ENCODE data around the gene NAT16. TPM values are rescaled to one million over a fixed set of nuclear protein-coding genes. Genes with fewer than 3 reads are reported as not detected.

NAT16 gene
- 0.15 to 0.20 TPM (median 0.15 TPM) in 5 replicates for total RNA-seq (2022; extraction: Qiagen RNA extraction)

DNA sequence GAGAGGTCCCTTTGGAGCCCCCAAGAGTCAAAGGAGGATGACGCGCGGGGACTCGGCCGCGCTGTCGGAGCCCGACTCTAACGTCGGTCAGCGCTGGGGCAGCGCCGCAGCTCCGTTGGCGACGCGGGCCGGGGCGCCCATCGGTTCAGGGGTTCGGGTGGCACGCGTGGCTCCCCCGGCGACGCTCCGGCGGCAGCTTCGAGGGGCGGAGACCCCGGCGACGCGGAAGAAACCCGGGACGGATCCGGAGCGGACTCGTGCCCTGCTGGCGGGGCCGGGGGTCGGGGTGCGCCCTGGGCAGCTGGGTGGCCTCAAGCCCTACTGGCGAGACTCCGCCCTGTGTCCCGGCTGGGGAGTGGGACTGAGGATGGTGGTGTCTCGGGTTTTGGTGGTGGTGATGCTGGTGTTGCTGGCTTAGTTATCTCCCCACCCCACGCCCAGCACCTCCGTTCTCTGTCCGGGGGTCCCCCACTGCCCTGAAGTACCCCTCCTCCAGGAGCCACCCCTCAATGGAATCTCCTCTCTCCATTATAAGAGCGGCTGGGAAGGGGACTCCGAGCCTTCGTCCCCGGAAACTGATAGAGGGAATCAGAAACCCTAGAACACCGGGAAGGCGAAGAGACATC lies at the start of gene NAT16:
TSS of gene NAT16 (minus strand) at position 164 of the 626 bp plus-strand sequence. CDS start 5,486 bp downstream, outside the sequence.

DNA sequence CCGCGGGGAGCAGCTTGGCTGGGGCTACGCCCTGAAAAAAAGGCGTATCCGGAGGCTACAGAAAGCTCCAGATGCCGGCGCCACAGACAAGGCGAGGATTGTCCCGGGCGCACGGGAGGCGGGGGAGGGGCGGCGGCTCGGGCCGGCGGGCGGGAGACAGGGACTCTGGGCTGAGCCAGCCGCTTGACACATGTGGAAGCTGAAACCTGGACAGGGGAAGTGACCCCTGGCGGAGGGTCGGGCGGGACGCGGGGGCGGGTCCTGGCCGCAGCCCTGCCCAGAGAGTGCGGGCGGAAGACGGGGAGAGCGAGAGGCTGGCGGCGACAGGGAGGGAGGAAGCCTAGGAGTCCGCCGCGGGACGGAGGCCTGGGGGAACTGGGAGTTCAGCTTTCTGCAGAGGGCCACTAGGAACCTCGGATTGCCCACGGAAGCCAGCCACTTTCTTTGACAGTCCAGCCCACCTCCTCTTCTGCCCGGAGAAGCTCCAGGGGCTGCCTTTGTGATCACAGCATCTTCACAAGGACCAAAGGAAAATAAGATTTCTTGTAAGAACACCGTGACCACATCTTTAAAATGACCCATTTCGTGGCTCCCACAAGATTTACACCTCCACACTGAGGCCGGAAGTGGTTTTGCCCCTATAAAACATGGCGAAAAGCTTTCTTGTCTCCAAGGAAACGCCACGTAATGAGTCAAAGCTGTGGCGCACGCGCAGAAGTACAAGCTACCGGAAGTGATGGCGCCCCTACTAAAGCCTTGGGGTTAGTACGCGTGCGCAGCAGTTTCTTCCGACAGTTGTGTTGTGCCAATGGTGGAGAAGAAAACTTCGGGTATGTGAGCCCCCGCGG lies 37.5 kb upstream of the NAT16 start, which contains the start of the genes PLOD3 and ZNHIT1:
TSS of gene PLOD3 (minus strand) at position 194 of the 848 bp plus-strand sequence. CDS start 307 bp downstream, outside the sequence.
TSS of gene ZNHIT1 (plus strand) at position 778 of the 848 bp plus-strand sequence. CDS start at position 809, 31 bp downstream.

DNA sequence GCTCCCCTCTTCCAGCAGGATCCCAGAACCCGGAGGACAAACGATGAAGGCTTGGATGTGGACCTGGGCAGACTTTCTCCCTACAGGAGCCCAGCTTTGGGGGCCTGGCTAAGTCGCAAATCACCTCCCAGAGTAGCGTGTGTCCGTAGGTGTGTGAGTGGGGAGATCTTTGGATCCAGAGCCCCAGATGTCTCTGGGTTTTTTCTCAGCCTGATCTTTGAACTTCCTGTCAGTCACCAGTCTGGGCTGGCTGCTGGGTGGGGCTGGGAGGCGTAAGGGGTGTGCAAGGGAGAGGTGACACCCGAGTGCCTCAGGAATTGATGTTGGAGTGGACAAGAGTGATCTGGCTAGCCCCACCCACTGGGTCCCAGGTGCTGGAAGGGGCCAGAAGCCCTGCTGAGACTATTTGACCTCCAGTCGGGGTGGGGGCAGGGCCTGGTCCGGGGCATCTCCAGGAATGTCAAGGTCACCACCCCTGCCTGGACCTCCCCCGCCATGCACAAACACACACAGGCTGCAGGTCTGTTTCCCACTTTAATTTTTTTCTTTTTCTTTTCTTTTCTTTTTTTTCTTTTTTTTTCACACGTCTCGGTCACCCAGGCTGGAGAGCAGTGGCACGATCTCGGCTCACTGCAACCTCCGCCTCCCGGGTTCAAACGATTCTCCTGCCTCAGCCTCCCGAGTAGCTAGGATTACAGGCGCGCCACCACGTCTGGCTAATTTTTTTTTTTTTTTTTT lies 20.9 kb upstream of the NAT16 start, which contains the start of gene MOGAT3:
TSS of gene MOGAT3 (minus strand) at position 175 of the 738 bp plus-strand sequence. CDS start 182 bp downstream, outside the sequence.

DNA sequence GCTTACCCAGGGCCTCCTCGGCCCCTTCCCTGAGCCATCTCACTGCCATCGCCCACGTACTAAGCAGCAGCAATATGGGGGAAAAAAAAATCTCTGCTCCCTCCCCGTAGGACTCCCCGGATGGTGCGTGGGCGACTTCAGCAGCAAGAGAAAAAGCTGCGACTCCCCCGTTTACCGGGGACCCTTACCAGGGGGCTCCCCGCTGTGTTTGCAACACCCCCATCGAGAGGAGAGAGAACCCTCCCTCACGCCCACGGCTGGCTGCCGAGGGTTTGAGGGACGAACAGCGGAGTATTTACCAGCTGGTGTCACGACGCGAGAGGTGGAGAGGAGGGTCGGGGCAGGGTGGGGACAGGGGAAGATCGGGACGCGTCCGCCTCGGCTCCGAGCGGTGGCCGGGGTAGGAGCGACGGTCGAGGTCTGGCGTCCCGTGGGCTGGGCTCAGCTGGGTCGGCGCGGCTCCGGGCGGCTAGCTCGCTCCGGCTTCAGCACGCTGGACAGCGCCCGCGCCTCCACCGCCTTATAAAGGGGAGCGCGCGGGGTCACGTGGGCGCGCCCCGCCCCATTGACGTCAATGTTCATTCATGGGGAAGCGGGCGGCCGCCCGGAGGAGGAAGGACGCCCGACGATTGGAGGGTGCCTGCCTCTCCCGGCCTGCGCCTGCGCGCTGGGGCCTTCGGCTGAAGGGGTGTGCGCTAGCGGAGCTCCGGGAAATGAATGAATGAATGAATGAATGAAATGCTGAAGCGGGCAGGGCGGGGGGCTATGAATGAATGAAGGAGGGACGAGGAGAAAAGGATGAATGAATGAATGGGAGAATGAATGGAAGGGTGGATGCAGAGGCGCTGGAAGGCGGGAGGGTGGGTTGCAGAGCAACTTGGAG lies 14.8 kb downstream of the NAT16 start, which contains the start of gene VGF:
TSS of gene VGF (minus strand) at position 495 of the 883 bp plus-strand sequence. CDS start 726 bp downstream, outside the sequence.

DNA sequence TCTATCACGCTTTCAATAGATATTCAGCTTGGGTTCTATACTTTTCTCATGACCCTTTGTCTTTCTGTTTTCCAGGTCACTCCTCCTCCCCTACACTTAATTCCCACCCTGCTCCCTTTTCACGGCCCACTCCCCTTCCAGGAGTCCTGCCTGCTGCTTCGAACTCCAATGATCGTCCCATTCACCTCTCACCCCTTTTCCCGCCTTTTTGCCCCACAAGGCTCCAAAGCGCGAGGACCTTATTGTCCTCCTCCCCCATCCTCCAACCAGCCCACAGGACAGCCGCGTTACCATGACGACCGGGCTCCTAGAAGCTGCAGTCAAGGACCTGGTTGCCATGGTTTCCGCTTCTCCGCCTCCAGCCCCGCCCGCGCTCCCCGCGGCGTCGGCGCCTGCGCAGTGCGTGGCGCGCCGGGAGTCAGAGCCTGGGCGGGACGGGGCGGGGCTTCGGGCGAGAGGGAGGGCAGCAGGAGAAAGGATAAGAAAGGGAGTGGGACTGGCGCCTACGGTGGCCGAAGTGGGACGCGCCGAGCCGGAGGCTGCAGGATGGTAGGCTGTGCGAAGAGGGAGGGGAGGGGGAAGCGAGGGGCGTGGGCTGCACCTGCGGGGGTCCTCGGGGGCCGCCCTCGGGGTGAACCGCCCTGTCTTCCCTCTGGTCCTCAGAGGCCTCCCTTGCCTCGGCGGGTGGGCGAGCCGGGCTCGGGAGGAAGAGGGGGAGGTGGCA lies 26.0 kb downstream of the NAT16 start, which contains the start of gene AP1S1:
TSS of gene AP1S1 (plus strand) at position 508 of the 724 bp plus-strand sequence. CDS start at position 547, 39 bp downstream.

DNA sequence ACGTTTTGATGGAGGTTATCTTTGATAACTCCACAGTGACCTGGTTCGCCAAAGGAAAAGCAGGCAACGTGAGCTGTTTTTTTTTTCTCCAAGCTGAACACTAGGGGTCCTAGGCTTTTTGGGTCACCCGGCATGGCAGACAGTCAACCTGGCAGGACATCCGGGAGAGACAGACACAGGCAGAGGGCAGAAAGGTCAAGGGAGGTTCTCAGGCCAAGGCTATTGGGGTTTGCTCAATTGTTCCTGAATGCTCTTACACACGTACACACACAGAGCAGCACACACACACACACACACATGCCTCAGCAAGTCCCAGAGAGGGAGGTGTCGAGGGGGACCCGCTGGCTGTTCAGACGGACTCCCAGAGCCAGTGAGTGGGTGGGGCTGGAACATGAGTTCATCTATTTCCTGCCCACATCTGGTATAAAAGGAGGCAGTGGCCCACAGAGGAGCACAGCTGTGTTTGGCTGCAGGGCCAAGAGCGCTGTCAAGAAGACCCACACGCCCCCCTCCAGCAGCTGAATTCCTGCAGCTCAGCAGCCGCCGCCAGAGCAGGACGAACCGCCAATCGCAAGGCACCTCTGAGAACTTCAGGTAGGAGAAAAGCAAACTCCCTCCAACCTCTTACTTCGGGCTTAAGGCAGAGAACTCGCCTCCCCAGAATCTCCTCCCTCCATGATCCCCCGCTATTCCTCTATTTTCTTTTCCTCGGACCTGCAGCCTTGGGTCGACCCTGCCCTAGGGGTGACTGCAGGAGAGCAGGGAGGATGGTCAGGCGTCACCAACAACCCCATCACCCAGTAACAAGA lies 53.2 kb downstream of the NAT16 start, which contains the start of gene SERPINE1:
TSS of gene SERPINE1 (plus strand) at position 454 of the 809 bp plus-strand sequence. CDS start 1,290 bp downstream, outside the sequence.

Other genes with a start within 250 kb of the NAT16 start
- 15.0 to 24.4 TPM (median 20.8 TPM) in 5 replicates for gene MUC3A, start 230.8 kb downstream of the NAT16 start, total RNA-seq (2022; extraction: Qiagen RNA extraction)
- gene MUC12, start 210.7 kb downstream of the NAT16 start, total RNA-seq (2022; extraction: Qiagen RNA extraction) = 12.5 to 22.8 TPM (median 18.6 TPM) in 5 replicates
- gene MUC17, start 160.2 kb downstream of the NAT16 start, total RNA-seq (2022; extraction: Qiagen RNA extraction) = 0.01 to 0.03 TPM (median 0.01 TPM) in 5 replicates
- gene TRIM56, start 94.8 kb downstream of the NAT16 start, total RNA-seq (2022; extraction: Qiagen RNA extraction) = 10.5 to 17.1 TPM (median 13.2 TPM) in 5 replicates
- gene SERPINE1, start 53.2 kb downstream of the NAT16 start, total RNA-seq (2022; extraction: Qiagen RNA extraction) = 1,598 to 2,064 TPM (median 1,785 TPM) in 5 replicates
- 143 to 165 TPM (median 150 TPM) in 5 replicates for gene AP1S1, start 25.8 kb downstream of the NAT16 start, total RNA-seq (2022; extraction: Qiagen RNA extraction)
- gene VGF, start 14.7 kb downstream of the NAT16 start, total RNA-seq (2022; extraction: Qiagen RNA extraction) = 10.8 to 26.3 TPM (median 18.0 TPM) in 5 replicates
- gene MOGAT3, start 20.7 kb upstream of the NAT16 start, total RNA-seq (2022; extraction: Qiagen RNA extraction) = not detected in 5 replicates
- gene PLOD3, start 37.3 kb upstream of the NAT16 start, total RNA-seq (2022; extraction: Qiagen RNA extraction) = 66.9 to 85.1 TPM (median 83.1 TPM) in 5 replicates
- 71.7 to 101 TPM (median 92.8 TPM) in 5 replicates for gene ZNHIT1, start 37.9 kb upstream of the NAT16 start, total RNA-seq (2022; extraction: Qiagen RNA extraction)
- gene CLDN15, start 57.5 kb upstream of the NAT16 start, total RNA-seq (2022; extraction: Qiagen RNA extraction) = 7.3 to 13.9 TPM (median 11.1 TPM) in 5 replicates
- gene FIS1, start 64.8 kb upstream of the NAT16 start, total RNA-seq (2022; extraction: Qiagen RNA extraction) = 124 to 154 TPM (median 140 TPM) in 5 replicates
- 51.3 to 56.0 TPM (median 53.1 TPM) in 5 replicates for gene IFT22, start 141.5 kb upstream of the NAT16 start, total RNA-seq (2022; extraction: Qiagen RNA extraction)
- 0.32 to 0.78 TPM (median 0.51 TPM) in 5 replicates for gene COL26A1, start 182.6 kb upstream of the NAT16 start, total RNA-seq (2022; extraction: Qiagen RNA extraction)